ENCODE results near the gene CD300LD. TPM values are rescaled to one million over a fixed set of nuclear protein-coding genes. Genes with fewer than 3 reads are reported as not detected.
A peak's percentile ranks its signal among the peaks of the same experiment; 100 is the strongest.

The CD300LD gene
- total and polyA plus RNA-seq, 10 donors = 0.06 to 1.4 TPM; not detected in 8

DNA sequence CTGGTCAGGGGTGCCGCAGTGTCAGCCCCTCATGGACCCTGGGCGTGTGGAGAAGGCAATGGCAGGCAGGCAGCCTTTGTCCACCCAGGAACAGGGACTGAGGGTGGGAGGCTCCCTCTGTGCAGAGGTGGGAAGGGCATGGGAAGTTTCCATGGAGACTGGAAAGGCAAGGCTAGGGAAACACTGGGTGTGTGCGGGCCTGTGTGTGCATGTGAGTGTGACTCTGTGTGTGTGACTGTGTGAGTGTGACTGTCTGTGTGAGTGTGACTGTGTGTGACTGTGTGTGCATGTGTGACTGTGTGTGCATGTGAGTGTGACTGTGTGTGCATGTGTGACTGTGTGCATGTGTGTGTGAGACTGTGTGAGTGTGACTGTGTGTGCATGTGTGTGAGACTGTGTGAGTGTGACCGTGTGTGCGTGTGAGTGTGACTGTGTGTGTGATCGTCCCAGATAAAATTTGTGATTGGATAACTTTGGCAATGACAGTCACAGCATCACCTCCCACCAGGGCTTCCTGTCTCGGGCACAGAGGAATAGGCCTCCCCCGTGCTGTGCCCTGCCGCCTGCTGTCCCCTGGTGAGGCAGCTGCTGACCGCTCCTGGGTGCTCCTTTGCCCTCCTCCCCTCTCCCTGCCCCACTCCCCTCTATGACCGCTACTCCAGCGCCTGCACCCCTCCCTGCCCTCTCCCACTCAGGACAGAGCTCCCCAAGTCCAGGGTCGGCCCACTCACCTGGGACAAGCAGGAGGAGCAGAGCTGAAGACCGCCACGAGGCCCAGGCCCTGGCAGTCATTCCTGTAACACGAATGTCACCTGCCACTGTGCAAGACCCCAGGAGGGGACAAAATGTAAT, 46.9 kb downstream of the CD300LD start:
- no peaks in the 10 kb centered on the region for H3K9me3 ChIP-seq
- peak overlapping the region in 6 of 8 donors; percentile 26 to 79 (median 52) for H3K27ac ChIP-seq
- peaks cover 0 to 23% (median 2%) of the 10 kb centered on the region in 6 donors for H3K4me1 ChIP-seq
- peak overlapping the region in 2 of 8 donors; percentile 22 to 45 for H3K4me3 ChIP-seq
- intact Hi-C loops (cut with DNase I; ENCODE audit: low total_unique reads) = no loop called here
- H3K27me3 ChIP-seq (replicated peaks in 1 of 7) = peaks cover 0 to 10% (median 0%) of the 10 kb centered on the region in 7 donors
- peaks cover 0 to 7% (median 0%) of the 10 kb centered on the region in 6 donors for H3K36me3 ChIP-seq
- TF ChIP-seq POLR2A (IDR thresholded peaks at IDR 0.05) (no peak), POLR2AphosphoS5 (IDR thresholded peaks at IDR 0.05) (no peak)
- TF ChIP-seq, protein P1, sequence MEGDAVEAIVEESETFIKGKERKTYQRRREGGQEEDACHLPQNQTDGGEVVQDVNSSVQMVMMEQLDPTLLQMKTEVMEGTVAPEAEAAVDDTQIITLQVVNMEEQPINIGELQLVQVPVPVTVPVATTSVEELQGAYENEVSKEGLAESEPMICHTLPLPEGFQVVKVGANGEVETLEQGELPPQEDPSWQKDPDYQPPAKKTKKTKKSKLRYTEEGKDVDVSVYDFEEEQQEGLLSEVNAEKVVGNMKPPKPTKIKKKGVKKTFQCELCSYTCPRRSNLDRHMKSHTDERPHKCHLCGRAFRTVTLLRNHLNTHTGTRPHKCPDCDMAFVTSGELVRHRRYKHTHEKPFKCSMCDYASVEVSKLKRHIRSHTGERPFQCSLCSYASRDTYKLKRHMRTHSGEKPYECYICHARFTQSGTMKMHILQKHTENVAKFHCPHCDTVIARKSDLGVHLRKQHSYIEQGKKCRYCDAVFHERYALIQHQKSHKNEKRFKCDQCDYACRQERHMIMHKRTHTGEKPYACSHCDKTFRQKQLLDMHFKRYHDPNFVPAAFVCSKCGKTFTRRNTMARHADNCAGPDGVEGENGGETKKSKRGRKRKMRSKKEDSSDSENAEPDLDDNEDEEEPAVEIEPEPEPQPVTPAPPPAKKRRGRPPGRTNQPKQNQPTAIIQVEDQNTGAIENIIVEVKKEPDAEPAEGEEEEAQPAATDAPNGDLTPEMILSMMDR (IDR thresholded peaks at IDR 0.05 in 8 of 11, conservative IDR thresholded peaks at IDR 0.05 in 3 of 11) = no peak
- no peak for DNase-seq
- 69 to 84% (median 78%) methylated on average over 14 to 16 of the region's 16 CpGs for WGBS, 5 donors

GRCh38 chr17:74543891-74544760, 48.0 kb downstream of the CD300LD start:
- DNase-seq = no peak
- WGBS, 5 donors = 88 to 94% (median 91%) methylated on average over 15 to 18 of the region's 18 CpGs

DNA sequence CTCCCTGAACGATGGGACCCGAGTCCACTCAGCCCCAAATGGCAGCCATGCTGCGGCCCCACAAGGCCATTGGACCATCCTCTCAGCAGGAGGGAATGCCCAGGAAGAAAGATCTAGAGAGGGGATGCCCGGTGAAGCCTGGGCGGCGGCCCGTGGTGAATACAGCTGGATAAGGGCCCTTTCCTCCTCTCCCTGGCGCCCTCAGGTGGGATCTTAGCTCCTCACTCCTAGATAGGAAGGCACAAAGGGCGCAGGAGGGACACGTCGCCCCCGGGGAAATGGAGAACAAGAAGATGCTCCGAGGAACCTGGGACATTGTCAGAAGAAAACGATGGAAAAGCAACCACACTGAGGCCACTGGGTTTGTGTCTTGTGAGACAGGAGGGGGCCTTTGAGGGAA, 48.7 kb downstream of the CD300LD start:
- Histone ChIP-seq H3K27me3 (replicated peaks in 1 of 7) (no peaks in the 10 kb centered on the region), H3K4me3 (no peak overlapping the region), H3K9me3 (no peaks in the 10 kb centered on the region), H3K27ac (no peak overlapping the region), H3K4me1 (peaks cover 0 to 23% (median 2%) of the 10 kb centered on the region in 6 donors), H3K36me3 (peaks cover 0 to 7% (median 0%) of the 10 kb centered on the region in 6 donors)
- TF ChIP-seq POLR2AphosphoS5 (IDR thresholded peaks at IDR 0.05) (no peak), POLR2A (IDR thresholded peaks at IDR 0.05) (no peak)
- TF ChIP-seq, protein P1 (IDR thresholded peaks at IDR 0.05 in 8 of 11, conservative IDR thresholded peaks at IDR 0.05 in 3 of 11) = no peak
- 68 to 85% (median 77%) methylated on average over 13 to 14 of the region's 14 CpGs for WGBS, 5 donors
- intact Hi-C loops (cut with DNase I; ENCODE audit: low total_unique reads) = no loop called here
- no peak for DNase-seq

More at GRCh38 chr17:74543891-74544760, 48.0 kb downstream of the CD300LD start:
- Histone ChIP-seq H3K27me3 (replicated peaks in 1 of 7) (peaks cover 0 to 3% (median 0%) of the 10 kb centered on the region in 7 donors), H3K9me3 (no peaks in the 10 kb centered on the region), H3K4me3 (no peak overlapping the region), H3K27ac (no peak overlapping the region), H3K4me1 (peaks cover 0 to 23% (median 2%) of the 10 kb centered on the region in 6 donors), H3K36me3 (peaks cover 0 to 7% (median 0%) of the 10 kb centered on the region in 6 donors)
- TF ChIP-seq POLR2A (IDR thresholded peaks at IDR 0.05) (no peak), POLR2AphosphoS5 (IDR thresholded peaks at IDR 0.05) (no peak)
- TF ChIP-seq, protein P1 (IDR thresholded peaks at IDR 0.05 in 8 of 11, conservative IDR thresholded peaks at IDR 0.05 in 3 of 11) = no peak
- intact Hi-C loops (cut with DNase I; ENCODE audit: low total_unique reads) = no loop called here

All from spleen (tissue), 11 donors.